Activated T-cell treated with anti-CD3 and anti-CD28 coated beads, Interleukin-2, amount 50 U/mL, for 4 hours (primary cell): ENCODE data around the gene KCNAB3. TPM values are rescaled to one million over a fixed set of nuclear protein-coding genes. Genes with fewer than 3 reads are reported as not detected.

Experiments used
- ATAC-seq, 2 donors: fragments of 200-7000 bp; cut with Tn5 transposase; one replicate each; pipeline ENCODE4 v1.10.0; 2021
- DNase-seq: peaks from one replicate; pipeline ENCODE4 v3.0.0-alpha.2; 2020
- H3K27me3 Mint-ChIP-seq: one replicate; pipeline ENCODE4 v1.8.0; 2021; ENCODE audit warnings: low read depth, mixed read lengths
- H3K36me3 Mint-ChIP-seq: one replicate; pipeline ENCODE4 v1.8.0; 2022; ENCODE audit warnings: mixed read lengths; ENCODE audit not compliant: insufficient read depth
- H3K4me1 Mint-ChIP-seq: one replicate; pipeline ENCODE4 v1.8.0; 2021; ENCODE audit warnings: low read depth, mixed read lengths
- H3K4me3 Mint-ChIP-seq: one replicate; pipeline ENCODE4 v1.8.0; 2021; ENCODE audit warnings: mild to moderate bottlenecking, moderate library complexity, mixed read lengths
- H3K9me3 Mint-ChIP-seq: one replicate; pipeline ENCODE4 v1.8.0; 2021; ENCODE audit warnings: mixed read lengths
- total RNA-seq, 3 donors: library from RNA; stranded (reverse); gene quantifications; one replicate each; pipeline ENCODE4 v1.2.1, GENCODE V29; 2021

KCNAB3 gene
- total RNA-seq, 3 donors from 2014 or later: 10.3 to 11.5 (median 11.4) TPM

DNA sequence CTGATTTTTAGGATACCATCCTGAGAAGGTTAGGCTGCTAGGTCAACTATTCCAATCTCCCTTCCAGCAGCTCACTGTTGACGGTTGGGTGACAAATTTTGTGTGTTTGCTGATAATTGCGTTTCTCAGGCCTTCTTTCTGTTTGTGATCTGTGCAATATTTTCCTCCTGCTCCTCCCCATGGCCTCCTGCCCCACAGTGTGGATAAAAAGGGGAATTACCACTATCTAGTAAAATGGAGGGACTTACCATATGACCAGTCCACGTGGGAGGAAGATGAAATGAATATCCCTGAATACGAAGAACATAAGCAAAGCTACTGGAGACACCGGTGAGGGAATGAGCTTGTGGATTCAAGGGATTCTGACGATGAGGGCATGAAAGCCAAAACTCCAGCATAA, 31.9 kb downstream of the KCNAB3 start:
- Mint-ChIP-seq H3K9me3 (no peaks in the 10 kb centered on the region), H3K4me1 (peaks cover 9% of the 10 kb centered on the region), H3K36me3 (peaks cover 70% of the 10 kb centered on the region), H3K4me3 (no peak overlapping the region), H3K27me3 (no peaks in the 10 kb centered on the region)
- peak; percentile 65 to 74 for ATAC-seq
- DNase-seq: no peak

GRCh38 chr17:7897090-7897489, 32.6 kb downstream of the KCNAB3 start:
- Mint-ChIP-seq H3K36me3 (peaks cover 68% of the 10 kb centered on the region), H3K4me1 (peaks cover 9% of the 10 kb centered on the region), H3K4me3 (no peak overlapping the region), H3K9me3 (no peaks in the 10 kb centered on the region), H3K27me3 (no peaks in the 10 kb centered on the region)
- DNase-seq (no peak), ATAC-seq (no peak)

- H3K9me3 Mint-ChIP-seq: no peaks in the 10 kb centered on the region
- H3K4me1 Mint-ChIP-seq: peaks cover 11% of the 10 kb centered on the region
- peaks cover 59% of the 10 kb centered on the region for H3K36me3 Mint-ChIP-seq
- no peak for ATAC-seq
- no peaks in the 10 kb centered on the region for H3K27me3 Mint-ChIP-seq
- H3K4me3 Mint-ChIP-seq: no peak overlapping the region
- no peak for DNase-seq
Measured at GRCh38 chr17:7894866-7895265, 34.8 kb downstream of the KCNAB3 start.

DNA sequence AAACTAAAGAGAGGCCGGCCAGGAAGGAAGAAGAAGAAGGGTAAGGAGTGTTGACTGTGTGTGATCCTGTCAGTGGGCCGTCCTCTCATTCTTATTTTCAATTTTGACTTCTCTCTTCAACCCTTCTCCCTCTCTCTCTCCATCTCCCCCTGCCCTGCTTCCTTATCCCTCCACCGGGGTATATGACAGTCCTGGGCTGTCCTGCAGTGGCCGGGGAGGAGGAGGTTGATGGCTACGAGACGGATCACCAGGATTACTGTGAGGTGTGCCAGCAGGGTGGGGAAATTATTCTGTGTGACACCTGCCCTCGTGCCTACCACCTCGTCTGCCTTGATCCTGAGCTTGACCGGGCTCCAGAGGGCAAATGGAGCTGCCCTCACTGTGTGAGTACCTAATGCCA, 35.4 kb downstream of the KCNAB3 start:
- ATAC-seq: no peak
- no peak for DNase-seq
- Mint-ChIP-seq H3K4me1 (peaks cover 11% of the 10 kb centered on the region), H3K27me3 (no peaks in the 10 kb centered on the region), H3K36me3 (peaks cover 54% of the 10 kb centered on the region), H3K4me3 (no peak overlapping the region), H3K9me3 (no peaks in the 10 kb centered on the region)

GRCh38 chr17:7893187-7893880, 36.3 kb downstream of the KCNAB3 start:
- H3K36me3 Mint-ChIP-seq: peaks cover 48% of the 10 kb centered on the region
- peaks cover 11% of the 10 kb centered on the region for H3K4me1 Mint-ChIP-seq
- DNase-seq (no peak), ATAC-seq (no peak)
- no peaks in the 10 kb centered on the region for H3K9me3 Mint-ChIP-seq
- no peak overlapping the region for H3K4me3 Mint-ChIP-seq
- H3K27me3 Mint-ChIP-seq: no peaks in the 10 kb centered on the region

DNA sequence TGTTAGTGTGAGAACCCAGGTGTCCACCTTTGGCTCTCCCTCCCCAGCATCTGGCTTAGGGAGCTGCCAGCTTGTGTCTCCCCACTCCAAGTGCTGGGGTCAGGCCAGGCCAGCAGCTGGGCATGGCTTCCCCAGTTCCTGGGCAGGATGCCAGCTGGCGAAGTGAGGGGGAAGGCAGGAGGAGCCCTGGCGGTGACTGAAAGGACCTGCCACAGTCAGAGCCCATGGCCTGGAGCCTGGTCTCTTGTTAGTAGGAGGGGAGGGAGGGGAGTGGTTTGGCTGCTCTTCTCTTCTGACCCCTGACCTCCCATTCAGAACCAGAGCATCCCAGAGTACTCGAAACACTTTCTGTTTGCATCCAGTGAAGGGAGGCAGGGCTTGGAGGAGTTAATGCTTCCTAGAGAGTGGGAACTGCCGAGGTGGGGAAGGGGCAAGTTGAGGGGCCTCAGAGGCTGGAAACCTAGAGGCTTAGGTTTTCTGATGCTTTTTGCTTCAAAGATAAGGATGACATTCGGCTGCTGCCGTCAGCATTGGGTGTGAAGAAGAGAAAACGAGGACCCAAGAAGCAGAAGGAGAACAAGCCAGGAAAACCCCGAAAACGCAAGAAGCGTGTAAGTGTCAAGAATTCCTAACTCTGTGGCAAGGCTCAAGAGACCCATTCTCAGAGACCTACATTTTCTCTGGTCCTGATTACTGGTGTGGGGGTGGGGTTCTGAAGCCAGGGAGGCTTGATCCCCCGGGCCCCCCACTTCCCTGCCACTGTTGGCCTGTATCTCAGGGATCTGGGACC, 40.3 kb downstream of the KCNAB3 start:
- Mint-ChIP-seq H3K4me3 (peak overlapping the region; percentile 31), H3K27me3 (no peaks in the 10 kb centered on the region), H3K9me3 (no peaks in the 10 kb centered on the region), H3K36me3 (peaks cover 19% of the 10 kb centered on the region), H3K4me1 (peaks cover 6% of the 10 kb centered on the region)
- no peak for DNase-seq
- no peak for ATAC-seq

- Mint-ChIP-seq H3K27me3 (no peaks in the 10 kb centered on the region), H3K4me3 (peak within 1 kb of the TSS; percentile 31), H3K36me3 (peaks cover 10% of the 10 kb centered on the region), H3K4me1 (peaks cover 6% of the 10 kb centered on the region), H3K9me3 (no peaks in the 10 kb centered on the region)
- ATAC-seq (peak; percentile 16 to 21), DNase-seq (peak; percentile 37)
Measured at GRCh38 chr17:7888184-7888920, 41.3 kb downstream of the KCNAB3 start, which contains the start of gene CHD3. TSS of gene CHD3 (plus strand) at chr17:7888789. CDS start at chr17:7889001, 212 bp downstream.

GRCh38 chr17:7887482-7888183, 42.0 kb downstream of the KCNAB3 start:
- Mint-ChIP-seq H3K9me3 (no peaks in the 10 kb centered on the region), H3K4me1 (peaks cover 6% of the 10 kb centered on the region)

DNA sequence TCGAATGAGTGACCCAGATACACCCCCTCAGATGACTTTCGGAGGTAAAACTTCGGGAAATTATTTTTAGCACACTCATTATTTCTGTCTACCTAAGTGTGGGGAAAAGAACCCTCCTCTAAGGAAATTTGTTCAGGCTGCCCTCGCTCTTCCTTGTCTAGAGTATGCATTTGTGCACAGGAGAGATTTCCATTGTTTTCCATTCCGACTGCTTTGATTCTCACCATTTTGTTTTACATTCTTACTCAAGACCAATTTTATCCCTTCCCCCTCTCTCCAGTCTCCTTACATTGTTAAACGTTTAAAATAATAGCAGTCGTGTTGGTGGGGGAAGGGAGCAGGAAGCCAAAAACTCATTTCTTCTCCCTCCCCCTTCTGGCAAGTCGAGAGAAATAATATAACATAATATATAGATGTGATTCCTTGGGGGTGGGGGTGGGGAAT, 42.6 kb downstream of the KCNAB3 start:
- H3K27me3 Mint-ChIP-seq: no peaks in the 10 kb centered on the region
- H3K4me1 Mint-ChIP-seq: peaks cover 6% of the 10 kb centered on the region
- no peaks in the 10 kb centered on the region for H3K9me3 Mint-ChIP-seq
- ATAC-seq (peak in 1 of 2 donors; percentile 27), DNase-seq (no peak)
- no peak overlapping the region for H3K4me3 Mint-ChIP-seq
- peaks cover 8% of the 10 kb centered on the region for H3K36me3 Mint-ChIP-seq

More at GRCh38 chr17:7887482-7888183, 42.0 kb downstream of the KCNAB3 start:
- DNase-seq (peak; percentile 87), ATAC-seq (peak; percentile 77 to 81)
- no peaks in the 10 kb centered on the region for H3K27me3 Mint-ChIP-seq
- peaks cover 10% of the 10 kb centered on the region for H3K36me3 Mint-ChIP-seq
- no peak overlapping the region for H3K4me3 Mint-ChIP-seq

GRCh38 chr17:7886227-7887037, 43.2 kb downstream of the KCNAB3 start:
- ATAC-seq (peak; percentile 5 to 8), DNase-seq (peak; percentile 59)
- H3K36me3 Mint-ChIP-seq: peaks cover 7% of the 10 kb centered on the region
- no peaks in the 10 kb centered on the region for H3K27me3 Mint-ChIP-seq
- no peaks in the 10 kb centered on the region for H3K9me3 Mint-ChIP-seq
- H3K4me3 Mint-ChIP-seq: no peak overlapping the region
- H3K4me1 Mint-ChIP-seq: peaks cover 6% of the 10 kb centered on the region

GRCh38 chr17:7885367-7886226, 44.1 kb downstream of the KCNAB3 start:
- H3K4me1 Mint-ChIP-seq: peaks cover 6% of the 10 kb centered on the region
- H3K4me3 Mint-ChIP-seq: no peak overlapping the region
- DNase-seq: peak; percentile 22
- ATAC-seq: peak; percentile 3 to 4
- H3K36me3 Mint-ChIP-seq: peaks cover 4% of the 10 kb centered on the region
- H3K9me3 Mint-ChIP-seq: no peaks in the 10 kb centered on the region
- no peaks in the 10 kb centered on the region for H3K27me3 Mint-ChIP-seq

DNA sequence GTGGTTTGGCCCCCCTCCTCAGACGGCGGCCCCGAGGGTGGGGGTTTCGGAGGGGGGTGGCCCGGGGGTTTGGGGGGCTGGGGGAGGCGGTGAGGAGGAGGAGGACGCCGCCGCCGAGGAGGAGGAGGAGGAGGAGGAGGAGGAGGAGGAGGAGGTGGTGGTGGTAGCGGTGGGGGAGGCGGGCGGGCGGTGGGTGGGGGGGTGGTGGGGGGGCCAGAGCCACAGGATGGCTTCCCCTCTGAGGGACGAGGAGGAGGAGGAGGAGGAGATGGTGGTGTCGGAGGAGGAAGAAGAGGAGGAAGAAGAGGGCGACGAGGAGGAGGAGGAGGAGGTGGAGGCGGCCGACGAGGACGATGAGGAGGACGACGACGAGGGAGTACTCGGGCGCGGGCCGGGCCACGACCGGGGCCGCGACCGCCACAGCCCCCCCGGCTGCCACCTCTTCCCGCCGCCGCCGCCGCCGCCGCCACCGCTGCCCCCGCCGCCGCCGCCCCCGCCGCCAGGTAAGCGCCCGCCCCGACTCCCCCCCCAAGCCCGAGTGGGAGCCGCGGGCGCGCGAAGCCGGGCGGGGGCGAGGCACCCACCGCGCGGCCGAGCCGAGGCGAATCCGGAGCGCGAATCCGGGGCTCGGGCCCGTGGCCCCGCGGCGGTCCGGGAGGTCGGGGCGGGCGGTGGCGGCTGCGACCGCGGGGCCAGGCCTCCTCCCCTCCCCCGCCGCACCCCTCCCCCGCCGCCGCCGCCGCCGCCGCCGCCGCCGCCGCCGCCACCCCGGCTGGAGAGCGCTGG, 44.9 kb downstream of the KCNAB3 start:
- no peak for ATAC-seq
- Mint-ChIP-seq H3K4me3 (peak overlapping the region; percentile 70), H3K27me3 (no peaks in the 10 kb centered on the region), H3K9me3 (no peaks in the 10 kb centered on the region), H3K4me1 (peaks cover 3% of the 10 kb centered on the region), H3K36me3 (no peaks in the 10 kb centered on the region)
- DNase-seq: peak; percentile 56
